HG03135 (cell line): Measurements from ENCODE around the gene CASTOR1.

Source experiments
- ATAC-seq: cut with Tn5 transposase; IDR thresholded peaks from one replicate; pipeline ENCODE4 v1.9.1; 2021; ENCODE audit warnings: mild to moderate bottlenecking, moderate library complexity; ENCODE audit not compliant: unreplicated experiment

CASTOR1 gene

DNA sequence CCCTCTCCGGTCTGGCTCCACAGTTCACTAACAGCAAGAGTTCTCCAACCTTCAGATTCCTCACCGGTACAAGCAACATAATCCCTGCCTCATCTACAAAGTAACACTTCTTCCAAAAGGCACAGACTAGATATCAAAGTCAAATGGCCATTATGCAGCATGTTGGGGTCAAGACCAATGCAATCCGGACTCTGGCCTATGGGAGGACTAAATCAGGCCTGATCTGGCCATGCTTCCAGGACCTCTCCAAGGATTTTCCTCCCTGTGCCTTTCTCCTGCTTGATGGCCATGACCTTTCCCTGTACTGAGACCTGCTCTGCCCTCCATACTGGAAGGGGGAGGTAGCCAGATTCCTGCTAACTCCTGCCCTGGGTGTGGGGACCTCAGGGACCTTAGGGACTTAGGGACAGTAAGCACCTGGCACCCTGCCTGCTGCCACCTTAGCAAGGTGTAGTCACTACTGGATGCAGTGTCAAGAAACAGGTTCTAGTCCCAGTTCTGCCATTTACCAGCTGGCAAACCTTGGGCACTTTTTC is 30.8 kb upstream of the CASTOR1 start:
- ATAC-seq, result no peak

DNA sequence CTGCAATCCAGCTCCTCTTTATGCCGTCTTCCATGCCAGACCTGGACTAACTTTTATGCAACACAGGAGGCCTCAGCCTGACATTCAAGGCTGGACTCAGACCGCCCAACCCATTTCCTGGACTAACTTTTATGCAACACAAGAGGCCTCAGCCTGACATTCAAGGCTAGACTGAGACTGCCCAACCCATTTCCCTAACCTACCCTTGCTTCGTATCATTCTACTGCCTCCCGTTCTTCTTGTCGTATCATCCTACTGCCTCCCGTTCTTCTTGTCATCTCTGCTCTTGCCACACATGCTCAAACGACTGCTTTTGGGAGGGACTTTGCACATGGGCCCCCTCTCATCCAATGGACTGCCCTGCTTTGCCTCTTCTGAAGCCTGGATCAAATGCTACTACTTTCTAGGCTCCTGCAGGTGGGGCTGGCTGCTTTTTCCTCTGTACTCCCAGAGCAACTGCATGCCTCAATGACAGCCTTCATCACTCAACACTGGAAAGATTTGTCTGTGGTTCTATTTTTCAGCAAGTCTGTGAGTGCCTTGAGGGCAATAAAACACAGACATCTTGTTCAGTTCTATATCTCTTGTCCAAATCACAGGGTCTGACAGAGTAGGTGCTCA is 29.6 kb upstream of the CASTOR1 start:
- ATAC-seq, result no peak

DNA sequence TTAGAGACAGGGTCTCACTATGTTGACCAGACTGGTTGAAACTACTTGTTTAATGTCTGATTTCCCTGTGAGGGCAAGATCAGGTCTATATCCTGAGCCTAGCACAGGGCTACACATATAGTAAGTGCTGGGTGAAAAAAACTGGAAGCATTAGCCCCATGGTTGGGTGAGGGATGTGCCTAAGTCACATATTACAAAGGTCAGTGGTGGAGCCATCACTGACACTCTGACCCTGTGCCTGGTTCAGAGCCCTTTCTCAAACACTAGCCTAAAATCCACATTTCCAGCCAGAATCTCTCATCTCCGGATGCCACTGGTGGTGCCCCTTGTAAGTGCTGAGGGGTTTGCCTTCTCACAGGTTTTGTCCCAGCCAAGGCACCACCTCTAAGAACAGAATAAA is 28.5 kb upstream of the CASTOR1 start:
- no peak for ATAC-seq

DNA sequence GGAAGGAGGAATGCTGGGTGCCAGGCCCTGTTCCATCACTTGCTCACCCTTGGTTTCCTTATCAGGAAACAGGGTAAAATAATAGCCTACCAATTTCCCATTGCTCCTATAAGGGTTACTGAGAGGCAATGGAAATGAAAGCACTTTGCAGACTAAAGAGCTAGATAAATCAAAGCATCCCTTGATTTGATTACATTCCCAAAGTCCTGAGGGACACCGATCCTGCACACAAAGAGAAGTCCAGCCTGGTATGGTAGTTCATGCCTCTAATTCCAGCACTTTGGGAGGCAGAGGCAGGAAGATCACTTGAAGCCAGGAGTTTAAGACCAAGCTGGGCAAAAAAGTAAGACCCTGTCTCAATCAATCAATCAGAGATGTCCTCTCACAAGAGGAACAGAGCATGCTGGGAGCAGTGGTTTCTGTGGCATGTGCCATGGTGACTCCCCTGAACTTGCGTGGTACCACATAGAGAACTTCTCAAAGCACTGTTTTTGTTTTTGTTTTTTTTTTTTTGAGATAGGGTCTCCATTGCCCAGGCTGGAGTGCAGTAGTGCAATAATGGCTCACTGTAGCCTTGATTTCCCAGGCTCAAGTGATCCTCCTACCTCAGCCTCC is 26.8 kb upstream of the CASTOR1 start:
- ATAC-seq, result no peak

- ATAC-seq, result no peak
These were observed 25.6 kb upstream of the CASTOR1 start for GRCh38 chr22:30314915-30315314.

DNA sequence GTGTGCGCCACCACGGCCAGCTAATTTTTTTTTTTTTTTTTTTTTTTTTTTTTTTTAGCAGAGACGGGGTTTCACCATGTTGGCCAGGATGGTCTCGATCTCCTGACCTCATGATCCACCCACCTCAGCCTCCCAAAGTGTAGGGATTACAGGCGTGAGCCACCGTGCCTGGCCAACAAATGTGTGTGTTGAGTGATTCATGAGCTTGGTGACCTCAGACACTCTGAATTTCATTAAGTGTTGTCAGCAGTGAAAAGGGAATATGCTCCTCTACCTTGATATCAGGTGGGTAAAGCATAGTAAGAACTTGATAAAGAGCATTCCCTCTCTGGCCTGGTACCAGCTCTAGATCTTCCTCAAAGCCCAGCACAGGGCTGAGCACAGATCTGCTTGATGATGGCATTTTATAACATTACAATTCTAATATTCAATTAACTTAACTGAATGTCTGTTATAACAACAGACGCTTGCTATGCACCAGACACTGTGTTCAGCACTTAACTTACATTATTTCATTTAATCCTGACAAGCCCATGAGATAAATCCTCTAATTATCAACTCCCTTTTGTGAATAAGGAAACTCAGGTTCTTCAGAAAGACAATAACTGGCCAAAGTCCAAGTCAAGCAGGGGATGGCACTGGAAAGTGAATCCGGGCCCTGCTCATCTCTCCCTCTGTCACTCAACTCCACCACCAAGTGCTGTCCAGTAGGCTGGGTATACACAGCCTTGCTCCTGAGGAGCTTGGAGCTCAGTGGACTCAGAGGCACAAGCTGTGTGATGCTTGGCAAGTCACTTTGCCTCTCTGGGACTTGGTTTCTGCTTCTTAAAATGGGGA is 24.4 kb upstream of the CASTOR1 start:
- no peak for ATAC-seq

DNA sequence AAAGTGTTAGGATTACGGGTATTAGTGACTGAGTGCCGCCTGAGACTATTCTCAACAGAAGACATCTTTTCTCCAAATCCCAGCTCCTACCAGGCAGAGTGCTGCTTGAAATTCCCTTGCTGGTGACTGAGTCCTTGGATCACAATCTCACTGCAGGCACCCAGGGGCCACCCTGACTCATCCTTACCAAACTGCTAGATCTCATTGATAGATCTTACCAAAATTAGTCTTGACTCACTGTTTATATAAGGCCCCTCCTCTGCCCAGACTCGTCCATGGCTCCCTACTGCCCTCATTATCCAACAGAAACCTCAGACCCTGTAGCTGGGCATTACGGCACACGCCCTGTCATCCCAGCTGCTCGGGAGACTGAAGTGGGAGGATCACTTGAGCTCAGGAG is 22.7 kb upstream of the CASTOR1 start:
- ATAC-seq, result no peak

DNA sequence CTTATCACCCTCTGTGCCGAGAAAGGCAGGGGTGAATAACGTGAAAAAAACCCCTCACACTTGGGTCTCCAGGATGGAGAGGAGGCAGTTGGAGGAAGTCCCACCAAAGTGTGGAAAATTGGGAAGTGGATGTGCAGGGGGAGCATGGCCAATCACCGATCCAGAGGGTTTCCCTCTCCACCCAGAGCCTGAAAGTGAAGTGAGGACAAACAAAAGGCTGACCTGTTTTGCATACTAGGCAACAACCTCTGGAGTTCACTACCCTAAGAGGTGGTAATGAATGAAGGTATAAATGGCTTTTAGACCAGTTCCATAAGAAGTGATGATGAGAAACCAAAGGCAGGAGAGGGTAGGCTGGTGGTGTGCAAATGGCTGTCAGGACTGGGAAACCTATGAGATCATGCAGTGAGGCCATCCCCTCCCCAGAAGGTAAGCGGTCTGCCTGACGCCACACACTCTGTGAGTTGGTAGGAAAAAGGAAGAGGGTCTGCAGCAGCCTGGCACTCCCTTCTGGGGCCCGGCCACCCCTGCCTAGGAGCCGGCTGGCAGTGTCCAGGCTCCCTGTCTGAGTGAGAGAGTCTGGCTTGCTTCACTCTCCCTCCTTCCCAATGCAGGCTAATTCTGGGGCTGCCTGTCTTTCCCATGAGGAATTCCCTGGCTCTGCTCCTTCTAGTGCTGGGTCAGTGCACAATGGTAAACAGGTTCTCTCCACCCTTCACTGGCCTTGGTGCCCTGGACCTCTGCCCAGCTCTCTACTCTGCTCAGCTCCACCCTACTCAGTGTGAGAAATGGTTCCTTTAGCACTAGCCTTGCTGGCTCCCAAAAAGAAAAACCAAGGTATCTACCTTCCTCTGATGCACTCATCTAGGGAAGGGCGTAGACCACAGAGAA is 21.8 kb upstream of the CASTOR1 start:
- ATAC-seq, result no peak

- no peak for ATAC-seq
These were observed 20.8 kb upstream of the CASTOR1 start for GRCh38 chr22:30309951-30310741.

GRCh38 chr22:30308518-30309230 is 19.4 kb upstream of the CASTOR1 start:
- ATAC-seq, result no peak

- no peak for ATAC-seq
These were observed 18.8 kb upstream of the CASTOR1 start for GRCh38 chr22:30308093-30308492.

DNA sequence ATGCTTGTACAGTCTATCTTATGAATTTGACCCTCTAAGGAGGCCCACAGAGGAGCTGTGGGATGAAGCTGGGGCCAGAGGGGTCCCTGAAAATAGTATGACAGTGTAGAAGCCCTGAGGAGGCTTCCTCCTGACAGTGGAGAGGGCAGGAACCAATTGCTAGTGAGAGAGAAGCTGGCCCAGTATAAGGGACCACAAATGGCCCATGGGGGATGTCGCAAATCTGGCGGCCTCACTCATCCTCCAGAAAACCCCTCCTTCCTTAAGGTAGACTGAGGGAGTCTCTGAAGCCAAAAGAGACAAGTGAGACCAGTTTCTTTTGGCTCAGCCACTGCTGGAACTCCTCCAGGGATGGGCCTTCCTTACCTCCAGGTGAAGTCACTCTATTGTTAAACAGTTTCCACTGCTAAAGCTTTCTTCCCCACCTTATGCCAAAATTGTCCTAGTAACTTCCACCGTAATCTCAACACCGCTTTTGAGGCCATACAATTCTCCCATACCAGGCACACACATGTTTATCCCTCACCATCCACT is 17.8 kb upstream of the CASTOR1 start:
- ATAC-seq, result no peak

DNA sequence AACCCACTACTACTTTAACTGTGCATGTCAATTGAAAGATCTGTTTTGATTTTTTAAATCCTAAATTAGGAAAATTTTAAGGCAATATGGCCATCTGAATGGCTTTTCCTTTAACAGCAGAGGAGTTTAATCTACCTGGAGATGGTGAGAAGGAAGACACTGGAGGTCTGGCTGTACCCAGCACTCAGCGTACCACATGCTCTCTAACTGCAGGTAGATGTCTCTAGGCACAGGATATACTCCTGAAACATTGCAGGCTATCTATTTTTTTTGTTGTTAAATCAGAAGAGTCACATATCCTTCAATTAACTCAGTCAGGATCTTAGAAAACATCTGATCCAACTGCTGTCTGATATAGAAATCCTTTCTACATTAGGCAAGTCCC is 17.3 kb upstream of the CASTOR1 start:
- no peak for ATAC-seq

DNA sequence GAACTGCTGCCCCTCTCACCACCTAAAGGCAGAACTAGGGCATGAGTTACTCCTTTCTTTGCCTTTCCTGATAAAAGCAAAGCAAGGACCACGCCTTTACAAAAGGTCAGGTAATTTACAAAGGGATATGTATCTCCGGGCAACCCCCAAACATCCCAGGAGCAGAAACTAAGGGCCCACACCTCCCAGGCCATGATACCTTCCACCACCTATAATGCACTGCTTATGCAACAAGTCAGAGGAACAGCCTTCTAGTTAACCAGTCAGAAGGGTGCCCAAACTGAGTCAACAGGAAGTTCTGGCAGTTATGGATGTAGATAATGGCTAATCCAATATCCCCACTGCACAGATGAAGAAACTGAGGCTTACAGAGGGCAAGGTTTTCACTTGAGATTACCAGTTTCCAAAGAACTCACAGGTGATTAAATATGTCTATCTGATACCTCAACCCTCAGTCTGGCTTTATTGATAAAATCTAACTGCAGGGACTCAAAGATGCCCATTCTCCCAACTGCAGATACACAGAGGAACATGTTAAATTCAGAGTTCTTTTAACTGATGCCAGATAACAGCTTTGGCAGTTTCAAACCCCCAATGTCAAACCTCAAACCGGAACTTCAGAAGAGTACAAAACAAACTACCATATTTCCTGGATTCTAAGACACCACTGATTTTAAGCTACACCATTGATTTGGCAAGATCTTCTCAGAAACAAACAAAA is 16.8 kb upstream of the CASTOR1 start:
- no peak for ATAC-seq

DNA sequence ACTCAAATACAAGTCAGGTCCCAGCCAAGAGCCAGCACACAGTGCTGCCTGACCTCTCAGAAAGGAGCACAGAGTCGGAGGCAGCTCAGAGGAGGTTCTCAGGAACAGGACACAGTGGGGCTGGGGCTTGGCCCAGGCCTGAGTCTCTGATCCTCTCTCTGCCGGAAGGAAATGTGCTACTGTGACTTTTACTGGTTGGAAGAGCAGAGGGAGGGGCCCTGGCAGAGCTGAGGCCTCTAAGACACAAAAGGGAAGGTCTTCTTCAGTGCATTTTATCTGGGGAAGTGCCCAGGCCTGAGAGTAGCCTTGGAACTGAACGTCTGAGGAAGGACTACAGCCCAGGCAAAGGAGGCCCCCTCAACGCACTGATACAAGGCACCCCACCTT is 16.2 kb upstream of the CASTOR1 start:
- ATAC-seq, result no peak

DNA sequence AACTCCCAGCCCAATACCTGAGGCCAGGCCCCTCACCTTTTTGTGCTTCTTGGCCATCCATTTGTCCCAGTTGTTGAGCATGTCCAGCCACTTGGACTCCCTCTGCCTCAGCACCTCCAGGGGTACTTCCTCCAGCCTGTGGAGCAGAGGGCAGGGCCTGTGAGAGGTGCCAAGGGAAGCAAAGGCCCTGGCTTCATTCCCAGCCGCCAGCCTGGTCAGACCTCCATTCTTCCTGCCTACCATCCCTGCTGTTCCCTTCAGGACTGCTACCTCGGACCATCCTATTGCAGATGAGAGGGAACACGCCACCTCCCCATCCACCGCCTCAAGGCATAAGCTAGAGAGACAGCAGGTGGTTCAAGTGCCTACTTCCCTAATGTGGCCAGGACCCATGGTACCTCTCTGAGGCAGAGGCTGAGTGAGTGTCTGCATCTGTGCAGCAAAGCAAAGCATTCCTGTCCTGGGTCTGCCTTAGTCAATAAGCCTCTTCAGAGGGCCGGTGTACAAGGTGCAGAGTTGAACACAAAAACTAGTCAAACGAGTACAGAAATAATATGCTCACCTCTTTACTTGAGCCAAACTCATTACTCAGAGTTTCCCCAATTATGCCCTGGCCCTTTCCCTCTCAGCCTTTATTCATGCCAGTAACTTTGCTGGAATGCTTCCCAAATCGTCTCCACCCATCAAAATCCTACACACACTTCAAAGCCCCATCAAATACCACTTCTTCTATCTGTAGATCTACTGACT is 15.4 kb upstream of the CASTOR1 start:
- ATAC-seq, result no peak

DNA sequence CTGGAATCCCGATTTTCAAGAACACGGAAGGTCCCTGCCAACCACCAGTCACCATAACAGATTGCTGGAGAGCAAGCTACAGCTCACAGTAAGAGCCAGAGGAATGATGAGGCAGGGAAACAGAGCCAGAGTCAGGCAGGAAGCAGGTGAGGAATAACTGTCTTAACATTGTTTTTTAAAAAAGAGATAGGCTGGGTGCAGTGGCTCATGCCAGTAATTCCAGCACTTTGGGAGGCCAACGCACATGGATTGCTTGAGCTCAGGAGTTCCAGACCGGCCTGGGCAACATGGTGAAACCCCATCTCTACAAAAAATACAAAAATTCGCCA is 13.5 kb upstream of the CASTOR1 start:
- ATAC-seq, result no peak
